ENCODE measurements around the gene MUC12. TPM values are rescaled to one million over a fixed set of nuclear protein-coding genes. Genes with fewer than 3 reads are reported as not detected.

MUC12 gene
- total RNA-seq, 1 experiment from 2014 or later = 11.5 TPM

DNA sequence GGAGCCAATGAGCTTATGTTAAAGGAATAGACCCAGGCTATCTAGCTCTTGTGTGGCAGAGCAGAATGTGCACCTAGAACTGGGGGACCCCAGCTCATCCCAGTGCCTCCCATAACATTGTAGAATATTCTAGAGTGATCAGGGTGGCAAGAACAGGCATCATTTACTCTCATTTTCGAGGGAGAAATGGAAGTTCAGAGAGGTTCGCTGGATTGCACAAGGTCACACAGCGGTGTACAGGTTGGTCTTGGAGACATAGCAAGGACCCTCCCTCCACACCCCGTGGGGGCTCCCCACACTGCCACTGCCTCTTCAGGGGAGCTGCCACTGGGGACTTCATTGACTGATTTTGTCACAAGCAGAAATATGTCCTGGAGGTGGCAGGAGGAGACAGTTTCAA lies 8.9 kb downstream of the MUC12 start:
- Histone ChIP-seq H3K4me1 (ENCODE audit: insufficient read depth, low read length) (no peaks in the 10 kb centered on the region), H3K56ac (ENCODE audit: insufficient read length, low read depth, low read length) (no peak overlapping the region), H2AFZ (ENCODE audit: low read length) (no peak overlapping the region), H3K9ac (ENCODE audit: extremely low read depth, insufficient read length, low read length) (no peak overlapping the region), H2AK5ac (ENCODE audit: insufficient read length, low read length) (no peak overlapping the region), H2BK120ac (ENCODE audit: low read depth, low read length, poor library complexity, severe bottlenecking) (no peak overlapping the region), H3K18ac (ENCODE audit: insufficient read length, low read depth, low read length) (no peak overlapping the region), H3K9me3 (ENCODE audit: control insufficient read depth, low read depth, low read length) (no peaks in the 10 kb centered on the region), H3K79me1 (ENCODE audit: insufficient read depth, low read depth, low read length, poor library complexity, severe bottlenecking) (no peaks in the 10 kb centered on the region), H3K4me2 (ENCODE audit: insufficient read depth, insufficient read length, low read length) (no peak overlapping the region), H3K4ac (ENCODE audit: low read depth, low read length) (no peak overlapping the region), H4K20me1 (ENCODE audit: control insufficient read depth, insufficient read depth, insufficient read length) (no peaks in the 10 kb centered on the region), H3K27ac (ENCODE audit: insufficient read length, low read depth, low read length) (no peak overlapping the region), H3K27me3 (ENCODE audit: insufficient read depth, low read length) (no peaks in the 10 kb centered on the region), H3K14ac (ENCODE audit: insufficient read depth, low read length) (no peak overlapping the region), H2BK5ac (ENCODE audit: insufficient read length, low read length) (no peak overlapping the region), H2BK12ac (ENCODE audit: insufficient read length, low read depth, low read length) (no peak overlapping the region), H2BK20ac (ENCODE audit: low read depth, low read length, poor library complexity, severe bottlenecking) (no peak overlapping the region), H2BK15ac (ENCODE audit: low read depth, low read length) (no peak overlapping the region), H3K23me2 (ENCODE audit: insufficient read length, low read depth, low read length, poor library complexity, severe bottlenecking) (no peaks in the 10 kb centered on the region), H3K23ac (ENCODE audit: insufficient read length, low read depth, low read length) (no peak overlapping the region), H4K8ac (replicated peaks; ENCODE audit: insufficient read length, low read depth, low read length) (no peak overlapping the region), H3T11ph (ENCODE audit: low read length) (no peak overlapping the region), H4K91ac (ENCODE audit: insufficient read length, low read depth, low read length) (no peak overlapping the region), H3K79me2 (ENCODE audit: insufficient read depth, low read length) (no peaks in the 10 kb centered on the region), H4K5ac (ENCODE audit: insufficient read length, low read depth, low read length) (no peak overlapping the region)
- peaks cover 2% of the 10 kb centered on the region for H3K27me3 Mint-ChIP-seq (ENCODE audit: low read depth)
- no peak for DNase-seq
- no peak overlapping the region for H3K4me3 Mint-ChIP-seq
- no peaks in the 10 kb centered on the region for H3K9me3 Mint-ChIP-seq
- no CpG with 5 or more reads among the region's 4 CpGs for WGBS (ENCODE audit: extremely low coverage, insufficient read length, low lambda C conversion rate)
- H3K27ac Mint-ChIP-seq = no peak overlapping the region
- no peak for TF ChIP-seq CTCF (conservative IDR thresholded peaks at IDR 0.05)
- no peaks in the 10 kb centered on the region for H3K4me1 Mint-ChIP-seq
- no peaks in the 10 kb centered on the region for H3K36me3 Mint-ChIP-seq (ENCODE audit: insufficient read depth in 1 of 3, low read depth in 3 of 3)

Measured in H9 (cell line).